NT2/D1 (cell line): Measurements from ENCODE around the gene RPL19.

ENCODE experiments used
- YY1 ChIP-seq: IDR thresholded peaks from 2 replicates; pipeline ENCODE4 v1.6.1; 2011; ENCODE audit not compliant: insufficient read length, insufficient read depth
- ZNF274 ChIP-seq: IDR thresholded peaks from 2 replicates; pipeline ENCODE4 v1.6.1; 2011; ENCODE audit warnings: mild to moderate bottlenecking, low read depth, low read length

GRCh38 chr17:39156491-39156890, 43.6 kb upstream of the RPL19 start:
- TF ChIP-seq ZNF274 (no peak), YY1 (no peak)
